ENCODE data around the gene CLEC11A.

Gene CLEC11A

GRCh38 chr19:50713556-50714236 lies 9.5 kb upstream of the CLEC11A start:
- FAIRE-seq = no peak
- no peak for DNase-seq (ENCODE audit: insufficient read length, low spot score)
- TF ChIP-seq CTCF (IDR thresholded peaks at IDR 0.05; ENCODE audit: insufficient read depth, missing control alignments) = no peak

- FAIRE-seq = no peak
These were observed 6.8 kb upstream of the CLEC11A start for GRCh38 chr19:50716178-50717025.

DNA sequence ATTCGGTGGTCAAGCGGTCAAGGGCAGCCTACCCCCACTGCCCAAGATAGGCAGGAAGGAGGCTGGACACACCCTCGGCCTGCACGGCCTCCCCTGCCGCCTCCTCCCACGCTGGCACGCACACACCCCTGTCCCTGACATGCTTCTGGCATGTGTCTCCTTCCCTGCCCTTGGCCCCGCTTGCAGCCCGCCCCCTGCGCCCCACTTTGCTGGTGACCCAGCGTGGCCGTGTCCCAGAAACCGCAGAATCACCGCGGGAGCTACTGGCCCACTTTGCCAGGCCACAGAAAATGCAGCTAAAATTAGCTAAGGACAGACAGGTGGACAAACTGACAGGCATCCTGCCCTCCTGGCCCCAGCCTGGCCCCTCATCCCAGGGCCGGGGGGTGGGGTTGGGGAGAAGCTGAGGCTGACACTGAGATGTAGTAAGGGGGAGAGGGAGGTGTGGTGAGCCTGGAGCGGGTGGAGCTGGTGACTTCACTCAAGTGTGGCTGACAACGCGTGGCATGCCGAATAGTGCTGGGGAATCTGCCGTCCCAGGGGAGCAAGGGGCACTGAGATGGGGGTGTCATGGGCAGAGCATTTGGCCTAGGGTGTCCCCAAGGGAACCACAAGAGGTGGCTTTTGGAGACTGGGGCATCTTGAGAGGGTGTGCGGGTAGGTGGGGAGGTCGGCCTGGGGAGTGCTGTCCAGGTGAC lies 6.0 kb upstream of the CLEC11A start:
- TF ChIP-seq CTCF (IDR thresholded peaks at IDR 0.05; ENCODE audit: insufficient read depth, missing control alignments) = no peak
- FAIRE-seq = no peak
- no peak for DNase-seq (ENCODE audit: insufficient read length, low spot score)

More at GRCh38 chr19:50716178-50717025, 6.8 kb upstream of the CLEC11A start:
- no peak for TF ChIP-seq CTCF (IDR thresholded peaks at IDR 0.05; ENCODE audit: insufficient read depth, missing control alignments)
- DNase-seq (ENCODE audit: insufficient read length, low spot score) = no peak

- FAIRE-seq (no peak), DNase-seq (ENCODE audit: insufficient read length, low spot score) (no peak)
- no peak for TF ChIP-seq CTCF (IDR thresholded peaks at IDR 0.05; ENCODE audit: insufficient read depth, missing control alignments)
These were observed 5.3 kb upstream of the CLEC11A start for GRCh38 chr19:50717891-50718254.

DNA sequence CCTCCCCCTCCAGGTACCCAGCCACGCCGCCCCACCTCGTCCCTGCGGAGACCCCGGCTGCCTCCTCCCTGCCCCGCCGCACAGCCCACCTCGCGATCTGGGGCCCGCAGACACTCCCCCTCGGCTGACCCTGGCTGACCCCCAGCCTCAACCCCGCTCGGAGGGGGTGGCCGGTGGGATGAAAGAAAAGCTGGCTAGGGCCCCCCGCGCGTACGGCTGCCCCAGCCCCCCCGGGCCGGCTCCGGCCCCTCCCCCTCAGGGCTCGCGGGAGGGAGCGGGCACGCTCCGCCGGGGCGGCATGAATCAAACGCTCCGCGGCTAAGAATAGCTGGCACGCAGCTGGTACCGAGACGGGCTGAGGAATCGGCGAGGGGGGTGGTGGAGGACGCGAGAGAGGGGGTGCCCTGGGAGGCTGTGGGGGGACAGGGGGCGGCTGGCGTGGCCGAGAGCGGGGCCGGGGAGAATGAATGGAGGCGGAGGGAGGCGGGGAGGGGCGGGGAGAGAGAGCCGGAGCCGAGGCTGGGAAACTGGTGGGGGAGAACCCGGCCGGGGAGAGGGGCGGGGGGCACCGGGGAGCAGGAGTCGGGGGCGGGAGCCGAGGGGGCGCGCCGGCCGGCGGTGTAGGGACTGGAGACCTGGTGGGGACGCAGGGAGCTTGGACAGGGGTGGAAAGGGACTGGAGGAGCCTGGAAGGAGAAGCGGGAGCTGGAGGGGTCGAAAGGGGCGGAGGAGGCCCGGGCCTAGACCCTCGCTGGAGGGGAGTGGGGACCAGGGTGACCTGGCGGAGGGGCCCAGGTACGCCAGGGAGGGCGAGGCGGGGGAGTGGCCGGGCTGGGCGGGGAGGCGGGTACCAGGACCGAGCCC lies 4.7 kb upstream of the CLEC11A start:
- no peak for FAIRE-seq
- TF ChIP-seq CTCF (IDR thresholded peaks at IDR 0.05; ENCODE audit: insufficient read depth, missing control alignments) = no peak
- no peak for DNase-seq (ENCODE audit: insufficient read length, low spot score)

GRCh38 chr19:50719119-50719435 lies 4.1 kb upstream of the CLEC11A start:
- no peak for DNase-seq (ENCODE audit: insufficient read length, low spot score)
- no peak for FAIRE-seq
- no peak for TF ChIP-seq CTCF (IDR thresholded peaks at IDR 0.05; ENCODE audit: insufficient read depth, missing control alignments)

Data from D721Med (cell line).